Dermis microvascular lymphatic vessel endothelial cell (primary cell): ENCODE data around the gene FAM168A. TPM values are rescaled to one million over a fixed set of nuclear protein-coding genes. Genes with fewer than 3 reads are reported as not detected.

Source experiments
- DNase-seq, 2 donors: peaks; one replicate each; pipeline versions ENCODE4 v3.0.0 to v3.0.0-alpha.2; 2010; ENCODE audit warnings: low read depth in 2 of 2
- total RNA-seq: library from RNA; depleted of rRNA; stranded (reverse); fragments of >200 nt; gene quantifications from 2 replicates; pipeline ENCODE4 v1.2.1, GENCODE V29; 2014

The FAM168A gene
- total RNA-seq, 1 donor from 2014 or later, result 8.0 TPM

DNA sequence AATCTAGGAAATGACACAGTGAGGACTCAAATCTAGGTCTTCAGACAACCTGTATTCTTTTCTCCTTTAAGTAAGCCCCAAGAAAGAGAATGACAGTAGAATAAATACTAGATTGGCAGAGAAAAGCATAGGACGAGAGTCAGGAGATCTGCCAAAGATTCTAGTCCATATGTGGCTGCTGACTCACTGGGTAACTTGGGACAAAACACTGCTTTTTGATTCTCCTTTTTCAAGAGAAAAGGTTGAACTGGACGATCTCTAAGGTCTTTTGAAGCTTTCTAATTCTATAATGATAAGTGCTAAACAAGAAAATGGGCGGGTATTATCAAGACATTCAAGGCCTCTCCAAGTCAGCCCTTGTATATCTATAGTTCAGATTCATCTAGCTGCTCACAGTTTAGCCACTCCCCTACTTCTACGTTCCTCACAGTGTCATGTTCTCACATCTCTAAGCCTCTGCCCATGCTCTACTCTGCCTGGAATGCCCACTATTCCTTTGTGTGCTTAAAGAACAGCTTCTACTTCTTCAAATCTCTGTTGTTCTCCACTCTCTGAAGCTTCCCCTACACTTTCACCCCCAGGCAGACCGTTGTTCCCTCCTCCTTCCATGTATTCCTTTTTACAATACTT is 168.7 kb downstream of the FAM168A start:
- DNase-seq, result peak in 1 of 2 donors; percentile 6

DNA sequence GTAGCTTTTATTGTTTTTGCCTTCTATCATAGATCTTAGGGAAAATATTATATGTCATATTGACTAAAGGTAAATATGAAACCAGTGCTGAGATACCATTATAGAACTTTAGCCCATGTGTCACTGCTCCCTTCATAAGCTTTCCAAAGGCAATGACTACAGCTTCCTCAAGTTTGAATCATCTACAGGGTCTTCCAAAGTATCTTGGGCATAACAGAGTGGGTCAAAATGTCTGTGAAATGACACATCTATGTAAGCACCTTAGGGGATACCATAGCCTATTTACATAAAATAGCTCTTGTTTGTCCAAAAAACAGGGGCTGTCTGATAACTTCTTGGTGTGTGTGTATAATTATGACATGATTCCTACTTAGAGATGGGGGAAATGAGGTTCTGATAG is 169.2 kb downstream of the FAM168A start:
- no peak for DNase-seq

DNA sequence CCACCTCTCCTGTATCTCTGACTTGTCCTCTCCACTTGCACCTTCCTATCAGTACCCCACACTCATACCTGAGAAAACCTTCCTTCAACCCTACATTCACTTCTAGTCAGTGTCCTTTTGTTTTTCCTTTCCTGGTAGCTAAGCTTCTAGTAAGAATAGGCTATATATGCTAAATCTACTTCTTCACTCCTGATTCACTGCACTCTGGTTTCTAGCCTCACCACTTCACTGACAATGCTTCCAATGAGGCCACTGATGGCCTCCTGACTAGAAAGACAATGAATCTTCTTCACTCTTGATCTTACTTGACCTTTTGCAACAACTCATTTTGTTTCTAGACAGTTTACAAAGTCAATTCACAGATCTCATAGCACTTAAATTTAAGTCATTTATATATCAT is 169.7 kb downstream of the FAM168A start:
- DNase-seq, result no peak

DNA sequence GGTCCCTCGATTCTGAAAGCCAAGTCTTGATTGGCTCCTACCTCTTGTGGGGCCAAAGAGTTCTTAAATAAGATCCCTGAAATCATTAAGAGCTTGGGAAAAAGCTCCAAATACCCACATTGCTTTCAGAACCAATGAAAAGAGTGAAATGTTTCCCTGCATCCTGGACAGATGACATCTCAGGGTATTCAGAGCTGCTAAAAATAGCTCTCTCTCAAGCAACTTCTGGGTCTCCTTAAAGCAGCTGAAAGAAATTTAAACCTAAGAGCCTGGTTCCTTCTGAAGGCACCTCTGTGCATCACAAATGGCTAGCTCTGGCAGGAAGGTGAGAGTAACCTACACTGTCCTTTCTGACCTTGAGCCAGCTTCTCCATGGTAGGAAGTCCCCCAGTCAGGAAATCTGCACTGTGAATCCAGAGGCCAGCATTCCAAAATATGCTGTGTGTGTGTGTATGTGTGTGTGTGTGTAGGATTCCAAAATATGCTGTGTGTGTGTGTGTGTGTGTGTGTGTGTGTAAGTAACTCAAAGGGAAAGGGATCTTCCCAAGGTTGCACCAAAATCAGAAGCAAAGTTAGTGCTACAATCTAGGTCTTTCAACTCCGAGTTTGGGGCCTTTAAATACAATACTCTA is 171.6 kb downstream of the FAM168A start:
- DNase-seq, result peak; percentile 30 to 49

DNA sequence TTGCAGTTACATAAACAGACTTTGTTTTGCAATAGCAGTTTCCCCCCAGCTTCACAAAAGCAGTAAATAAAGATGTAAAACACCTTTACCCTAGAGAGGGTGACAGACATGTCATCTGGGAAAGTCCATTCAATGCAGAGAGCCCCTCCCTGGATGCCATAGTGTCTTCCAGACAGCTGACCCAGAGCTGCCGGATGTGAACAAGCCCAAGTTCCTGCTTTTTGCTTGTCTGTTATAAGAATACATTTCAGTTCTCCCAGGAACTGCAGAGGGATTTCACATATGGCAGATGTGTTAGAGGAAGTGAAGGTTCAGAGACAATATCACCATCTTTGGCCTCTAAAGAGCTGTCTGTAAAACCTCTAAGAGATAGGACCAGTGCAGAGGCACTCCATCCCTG is 172.8 kb downstream of the FAM168A start:
- DNase-seq, result no peak

DNA sequence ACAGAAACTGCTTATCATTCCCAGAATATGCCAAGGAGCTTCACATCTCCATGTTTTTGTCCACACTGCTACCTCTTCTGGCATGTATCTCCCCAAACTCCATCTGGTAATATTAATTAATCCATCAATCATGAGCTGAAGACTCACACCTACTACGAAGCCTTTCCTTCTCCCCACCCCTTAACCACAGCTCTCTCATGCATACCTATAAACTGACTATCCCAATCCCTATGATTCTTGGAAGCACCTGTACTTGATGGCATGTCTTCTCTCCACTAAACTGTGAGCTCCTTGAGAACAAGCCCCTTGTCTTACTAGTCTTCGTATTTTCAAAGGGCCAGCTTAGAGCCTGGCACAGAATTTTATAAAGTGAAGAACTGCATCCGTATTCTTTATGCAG is 174.4 kb downstream of the FAM168A start:
- no peak for DNase-seq

DNA sequence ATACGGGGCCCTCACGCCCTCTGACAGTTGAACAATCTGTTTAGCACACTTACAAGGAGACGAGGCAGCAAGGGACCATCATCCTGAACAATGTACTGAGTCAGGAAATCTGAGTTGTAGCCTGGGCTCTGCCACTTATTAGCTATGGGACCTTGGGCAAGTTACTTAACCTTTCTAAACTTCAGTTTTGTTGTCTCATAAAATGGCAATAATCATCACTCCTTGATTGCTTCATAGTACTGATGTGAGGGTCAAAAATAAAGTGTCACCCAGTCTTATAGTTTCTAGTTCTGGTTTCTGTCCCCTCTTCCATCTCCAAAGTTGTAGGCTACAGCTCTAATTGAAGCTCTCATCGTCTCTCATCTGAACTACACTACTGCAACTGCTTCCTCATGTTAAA is 175.0 kb downstream of the FAM168A start:
- no peak for DNase-seq

DNA sequence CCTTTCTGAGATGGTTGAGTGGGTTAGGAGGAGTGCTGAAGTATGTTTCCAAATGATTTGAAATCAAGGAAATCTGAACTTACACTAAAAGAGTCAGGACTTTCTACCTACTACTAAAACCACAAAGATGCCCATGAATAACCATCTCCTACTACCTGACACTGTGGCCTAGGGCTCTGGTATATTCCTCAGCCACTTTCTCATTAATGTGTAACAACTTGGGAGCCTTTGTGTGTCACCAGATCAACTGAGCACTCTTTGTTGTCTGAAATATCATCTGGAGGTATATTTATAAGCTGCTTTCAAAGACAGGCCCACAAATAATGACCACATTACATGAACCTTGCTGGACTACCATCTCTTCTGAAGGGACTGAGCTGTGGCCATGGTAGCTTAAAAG is 177.8 kb downstream of the FAM168A start:
- no peak for DNase-seq

DNA sequence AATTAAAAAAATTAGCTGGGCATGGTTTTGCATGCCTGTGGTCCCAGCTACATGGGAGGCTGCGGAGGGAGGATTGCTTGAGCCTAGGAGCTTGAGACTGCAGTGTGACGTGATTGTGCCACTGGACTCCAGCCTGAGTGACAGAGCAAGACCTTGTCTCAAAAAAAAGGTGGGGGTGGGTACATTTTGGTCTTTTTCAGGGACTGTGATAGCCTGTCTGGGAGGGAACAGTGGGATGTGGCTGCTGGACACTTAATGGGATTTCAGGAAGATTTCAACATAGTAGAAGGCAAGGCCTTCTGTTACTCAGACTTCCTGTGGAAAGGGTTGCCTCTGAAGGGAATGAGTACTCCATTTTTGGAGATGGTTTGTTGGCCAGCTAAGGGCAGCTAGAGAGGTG is 181.1 kb downstream of the FAM168A start:
- no peak for DNase-seq

DNA sequence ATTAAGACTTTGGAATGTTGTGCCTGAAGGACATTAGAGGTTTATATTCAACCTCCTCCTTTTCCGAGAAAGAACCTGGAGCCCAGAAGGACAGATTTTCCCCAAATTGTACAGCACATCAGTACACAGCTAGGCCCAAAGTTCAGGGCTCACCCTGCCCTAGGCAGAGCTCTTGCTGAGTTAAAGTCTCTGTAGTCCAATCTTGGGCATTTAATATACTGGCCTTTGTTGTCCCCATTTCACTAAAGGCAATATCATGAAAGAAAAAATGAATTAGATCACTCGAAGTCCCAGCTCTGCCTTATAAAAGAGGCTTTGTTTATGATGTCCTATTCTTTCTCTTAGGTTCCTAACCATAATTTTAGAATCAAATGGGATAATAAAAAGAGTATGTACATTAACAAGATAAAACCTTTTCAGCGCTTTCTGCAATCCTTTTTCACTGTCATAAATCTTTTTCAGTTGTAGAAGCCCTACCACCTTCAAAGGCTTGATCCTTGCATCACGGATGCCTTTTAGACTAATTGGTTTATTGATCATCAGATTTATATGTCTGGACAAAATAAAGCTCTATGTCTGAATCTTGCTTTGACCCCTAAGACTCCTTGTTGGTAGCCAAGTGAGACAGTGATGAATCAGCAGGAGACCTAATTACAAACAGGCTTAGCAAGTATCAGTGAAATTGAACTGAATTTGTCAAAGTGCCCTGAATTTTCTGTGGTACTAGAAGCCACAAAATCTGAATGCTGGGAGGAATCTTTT is 181.9 kb downstream of the FAM168A start:
- no peak for DNase-seq

DNA sequence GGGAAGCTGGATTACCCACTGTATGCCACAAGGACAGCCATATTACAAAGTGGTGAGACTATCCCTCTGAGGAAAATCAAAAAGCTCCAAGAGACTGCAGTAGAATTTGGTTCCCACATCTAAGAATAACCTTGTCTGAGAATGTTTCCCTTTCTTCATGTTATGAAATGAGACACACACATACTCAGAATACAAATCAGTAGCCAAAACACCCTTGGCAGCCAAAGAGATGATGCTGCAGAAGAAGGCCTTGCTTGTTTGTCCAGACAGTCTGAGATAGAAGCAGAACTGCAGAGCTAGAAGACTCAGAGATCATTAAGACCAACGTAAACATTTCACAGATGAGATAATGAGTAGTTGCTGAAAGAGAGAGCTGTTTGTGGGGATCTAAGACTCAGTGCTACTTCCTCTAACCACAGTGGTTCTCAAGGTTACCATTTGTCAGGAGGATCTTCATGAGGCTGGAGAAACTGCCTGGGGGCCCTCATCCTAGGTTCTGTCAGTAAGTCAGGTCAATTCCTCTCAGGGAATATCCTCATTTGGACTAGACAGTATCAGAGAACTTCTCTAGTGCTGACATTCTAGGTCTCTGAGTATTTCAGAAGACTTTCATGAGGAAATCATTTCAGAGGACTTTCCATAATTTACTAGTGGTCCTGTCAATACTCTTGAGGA is 182.8 kb downstream of the FAM168A start:
- DNase-seq, result no peak

DNA sequence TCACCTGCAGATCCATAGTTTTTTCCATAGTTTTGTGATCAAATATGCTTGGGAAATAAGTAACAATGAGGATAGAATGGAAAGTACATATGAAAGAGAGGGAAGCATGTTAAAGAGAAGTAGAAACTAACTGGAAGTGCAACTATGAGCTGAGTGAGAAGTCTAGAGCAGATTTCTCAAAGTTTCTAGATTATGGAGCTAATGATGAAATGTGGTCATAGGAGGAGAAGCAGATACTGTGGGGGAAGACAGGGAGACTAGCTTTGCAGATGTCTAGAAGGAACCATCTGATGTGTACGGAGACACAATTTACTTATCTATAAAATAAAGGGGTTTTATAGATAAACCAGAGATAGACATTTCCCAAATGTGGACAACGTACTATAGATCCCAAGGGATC is 184.7 kb downstream of the FAM168A start:
- DNase-seq, result no peak

DNA sequence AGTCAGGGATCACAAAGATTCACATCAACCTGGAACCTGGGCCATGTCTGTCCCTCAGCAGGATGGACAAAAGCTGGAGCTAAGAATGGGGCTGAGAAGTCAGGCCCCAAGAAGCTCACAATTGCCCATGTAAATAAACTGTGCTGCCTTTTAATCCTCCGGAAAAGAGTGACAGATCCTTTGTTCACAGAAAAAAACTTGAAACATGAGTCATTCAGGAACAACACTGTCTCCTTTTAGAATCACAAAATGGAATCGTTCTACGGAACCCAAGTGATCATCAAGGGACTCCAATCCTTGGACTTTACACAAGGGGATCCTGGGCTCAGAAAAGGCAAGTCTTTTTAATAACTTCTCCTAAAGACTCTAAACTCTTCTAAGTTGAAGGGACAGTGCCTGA is 185.6 kb downstream of the FAM168A start:
- peak in 1 of 2 donors; percentile 68 for DNase-seq

DNA sequence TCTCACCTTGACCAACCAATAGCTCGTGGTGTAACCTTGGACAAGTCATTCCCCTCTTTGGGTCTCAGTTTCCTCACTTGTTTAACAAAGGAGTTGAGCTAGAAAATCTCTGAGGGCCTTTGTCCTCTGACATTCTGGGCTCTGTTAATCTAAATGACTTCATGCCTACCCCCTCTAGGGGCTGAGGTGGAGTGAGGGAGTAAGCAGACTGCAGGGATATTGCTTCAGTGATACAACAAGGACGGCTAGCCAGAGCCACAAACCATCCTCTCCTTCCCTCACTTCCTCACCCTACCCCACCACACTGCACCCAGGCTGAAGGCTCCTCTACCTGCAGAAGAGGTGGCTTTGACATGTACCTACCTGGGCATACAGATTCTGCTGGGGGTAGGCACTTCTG is 186.9 kb downstream of the FAM168A start:
- no peak for DNase-seq

DNA sequence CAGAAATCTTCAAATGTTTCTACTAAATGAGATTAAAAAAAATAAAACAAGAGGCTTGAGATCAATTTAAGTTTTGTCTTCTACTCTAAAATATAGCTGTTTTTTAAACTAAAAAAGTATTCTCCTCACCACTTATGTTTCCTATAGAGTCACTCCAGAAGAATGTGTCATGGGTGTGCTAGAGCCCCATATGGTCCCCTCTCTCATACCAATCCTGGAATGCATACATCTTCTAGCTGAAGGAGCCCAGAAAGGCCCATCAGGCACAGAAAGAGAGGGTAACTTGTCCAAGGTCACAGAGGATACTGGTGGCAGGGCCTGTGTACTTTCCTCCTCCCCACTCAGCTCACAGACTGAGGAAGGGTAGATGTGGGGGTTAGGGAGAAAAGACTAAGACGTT is 187.3 kb downstream of the FAM168A start:
- DNase-seq, result no peak

DNA sequence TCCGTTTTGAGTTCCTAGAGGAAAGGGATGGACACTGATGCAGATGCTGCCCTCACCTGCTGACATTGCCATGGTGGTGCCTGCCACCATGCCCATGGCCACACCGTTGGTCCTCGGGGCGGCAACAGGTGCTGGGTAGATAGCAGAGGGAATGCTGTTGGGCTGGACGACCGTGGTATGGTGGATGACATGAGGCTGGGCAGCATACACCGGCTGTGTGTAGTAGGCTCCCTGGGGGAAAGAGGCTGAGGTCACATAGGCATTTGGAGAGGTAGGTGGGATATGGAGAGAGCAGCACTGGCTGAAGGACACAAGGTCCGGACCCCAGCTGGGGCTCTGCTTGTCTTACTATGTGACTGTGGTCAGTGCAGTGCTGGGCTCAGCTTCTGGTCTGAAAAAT is 188.5 kb downstream of the FAM168A start:
- no peak for DNase-seq

DNA sequence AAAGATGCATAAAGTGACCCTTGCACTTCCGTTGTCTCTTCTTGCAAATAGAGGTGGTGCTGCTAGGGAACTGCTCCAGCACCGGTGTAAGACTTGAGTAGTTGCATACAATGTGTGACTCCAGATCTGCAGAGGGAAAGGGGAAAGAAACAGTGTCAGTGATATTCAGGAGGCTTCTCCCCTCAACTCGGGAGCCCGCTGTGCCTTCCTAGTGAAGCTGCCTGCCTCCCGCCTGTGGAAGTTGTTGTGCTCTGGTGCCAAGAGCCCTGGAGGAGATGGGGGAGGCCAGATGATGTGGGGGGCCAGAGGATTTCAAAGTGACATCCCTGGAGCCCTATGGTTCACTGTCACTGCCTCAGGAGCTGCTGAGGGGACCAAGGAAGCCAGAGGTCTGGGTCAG is 191.3 kb downstream of the FAM168A start:
- DNase-seq, result no peak

DNA sequence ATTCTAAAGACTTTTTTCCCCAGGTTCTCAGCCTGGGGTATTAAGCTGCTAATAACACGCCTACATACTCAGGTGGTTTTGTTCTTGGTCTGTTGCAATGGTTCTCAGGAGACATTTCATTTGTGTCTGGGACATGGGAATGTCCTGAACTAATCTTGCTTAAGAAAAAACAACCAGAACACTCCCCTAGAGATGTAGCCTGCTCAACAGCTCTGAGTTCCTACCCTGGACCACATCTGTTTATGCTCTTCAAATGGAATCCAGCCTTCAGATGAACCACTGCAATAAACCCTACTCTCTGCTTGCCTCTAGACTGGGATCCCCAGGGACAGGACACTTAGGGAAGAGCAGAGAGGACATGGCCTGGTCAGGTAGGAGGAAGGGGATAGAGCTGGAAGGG is 191.8 kb downstream of the FAM168A start:
- DNase-seq, result no peak

DNA sequence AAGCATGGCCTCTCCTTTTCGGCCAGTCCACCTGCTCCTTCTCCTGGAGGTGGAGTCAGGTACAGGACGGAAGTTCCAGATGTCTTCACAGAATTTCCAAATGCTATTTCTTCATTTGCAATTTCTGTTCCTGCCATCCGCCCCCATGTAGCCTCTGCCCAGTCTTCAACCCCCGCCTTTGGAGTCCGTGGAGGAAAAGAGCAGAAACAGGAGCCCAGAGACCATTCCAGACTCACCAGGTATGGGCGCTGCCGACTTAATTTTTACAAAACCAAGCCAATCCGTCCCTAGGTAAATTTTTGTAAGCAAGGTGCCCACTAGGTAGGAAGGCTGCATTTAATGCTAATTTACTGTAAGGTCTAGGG is 192.8 kb downstream of the FAM168A start:
- no peak for DNase-seq

DNA sequence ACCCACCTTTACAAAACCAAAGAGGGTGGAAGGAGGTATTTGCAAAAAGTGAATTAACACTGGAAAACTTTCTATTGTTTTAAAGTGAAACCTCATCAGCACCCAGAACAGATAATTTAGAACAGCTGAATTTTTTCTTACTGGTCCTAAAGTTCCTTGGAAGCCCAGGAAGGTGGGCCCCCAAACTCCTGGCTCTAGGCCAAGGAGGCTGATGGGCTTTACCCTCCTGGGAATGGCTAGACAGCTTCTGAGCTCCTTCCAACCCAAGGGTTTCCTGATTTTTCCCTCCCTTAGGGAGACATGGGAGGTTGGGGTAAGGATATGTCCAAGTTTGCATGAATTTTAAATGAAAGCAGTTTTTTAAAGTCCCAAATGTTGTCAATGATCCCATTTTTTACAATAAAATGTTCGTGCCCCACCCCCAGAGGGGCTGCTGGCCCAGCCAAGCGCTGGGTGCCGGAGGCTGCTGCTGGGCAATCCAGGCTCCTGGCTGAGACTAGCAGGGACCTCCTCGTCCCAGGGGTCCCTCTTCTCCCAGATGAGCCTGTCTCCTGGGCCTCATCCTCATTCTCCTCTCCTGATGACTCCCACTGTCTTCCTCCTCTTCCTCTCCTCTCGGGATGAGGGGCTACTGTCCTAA is 193.3 kb downstream of the FAM168A start:
- DNase-seq, result no peak

DNA sequence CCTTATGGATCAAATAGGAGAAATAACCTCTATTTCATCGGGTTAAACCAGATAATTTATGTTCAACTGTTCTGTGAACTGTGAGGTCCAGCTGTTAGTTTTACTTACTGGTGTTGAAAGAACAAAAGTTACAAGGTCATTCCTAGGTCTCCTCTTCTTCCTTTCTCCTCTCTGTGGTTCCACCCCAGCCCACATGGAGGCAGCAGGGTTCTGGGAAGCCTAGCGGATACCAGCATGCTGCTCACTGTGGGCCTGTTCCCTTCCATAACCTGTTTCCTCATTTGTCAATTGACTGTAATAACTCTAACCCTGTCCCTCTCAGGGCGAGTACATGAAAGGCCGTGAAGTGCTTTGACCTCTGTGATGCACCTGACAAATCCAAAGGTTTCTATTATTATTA is 193.9 kb downstream of the FAM168A start:
- peak; percentile 56 to 63 for DNase-seq

DNA sequence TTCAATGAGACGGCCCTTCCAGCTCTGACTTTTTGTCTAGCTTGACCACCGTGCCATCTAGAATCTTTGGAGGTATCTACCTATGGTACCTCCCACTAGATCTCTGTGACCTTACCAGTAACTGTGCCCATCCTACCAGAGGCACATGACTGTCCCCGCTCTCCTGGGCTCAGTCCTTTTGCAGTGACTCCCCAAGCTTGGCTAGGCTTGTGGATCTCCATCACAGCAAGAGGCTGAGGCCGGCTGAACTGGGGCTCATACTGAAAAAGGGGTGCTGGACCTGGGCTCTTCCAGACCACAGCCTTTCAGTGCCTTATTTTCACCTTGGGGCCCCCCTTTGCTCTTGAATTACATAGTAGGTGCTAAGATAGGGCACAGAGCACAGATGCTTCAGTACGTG is 194.4 kb downstream of the FAM168A start:
- DNase-seq, result no peak
